Measurements from ENCODE around the gene SAMD1. TPM values are rescaled to one million over a fixed set of nuclear protein-coding genes. Genes with fewer than 3 reads are reported as not detected.

The SAMD1 gene
- total and polyA plus RNA-seq, 9 of the 15 experiments (the other 6 are each of a cell fraction or from before 2014, with no cell fraction given): 2.9 to 96.0 (median 43.5) TPM

- intact Hi-C loops (cut with micrococcal nuclease): no loop called here
- peak; percentile 63 to 75 (median 64) for DNase-seq (ENCODE audit: extremely low read depth in 1 of 4, low spot score in 3 of 4)
- FAIRE-seq: no peak
- peak; percentile 73 for ATAC-seq
- in situ Hi-C loops (cut with MboI): no loop called here
- H3K27me3 ChIP-seq (ENCODE audit: control insufficient read depth in 2 of 2, insufficient read depth in 2 of 2, low read length in 2 of 2): no peaks in the 10 kb centered on the region
- peak within 1 kb of the TSS; percentile 43; the same call in 2 of the 3 replicates for H3K27ac ChIP-seq (ENCODE audit: extremely low read depth, low read depth, low read length)
- no peaks in the 10 kb centered on the region for H4K20me1 ChIP-seq (replicated peaks; ENCODE audit: control insufficient read depth, insufficient read depth, low read length)
- peaks cover 15% of the 10 kb centered on the region for H3K79me2 ChIP-seq (ENCODE audit: control insufficient read depth, insufficient read depth, low read length)
- BruUV-seq (replicated peaks): no TSS peak
- POLR2A ChIA-PET: interaction anchor here (1.1 kb wide), 2 partner anchors 51 to 79 kb away, joined by 3 to 5 read pairs; partner anchors contain the start of genes ASF1B and RFX1
- H3K4me3 ChIP-seq: peak within 1 kb of the TSS; percentile 48
- no peaks in the 10 kb centered on the region for H3K9me3 ChIP-seq (replicated peaks; ENCODE audit: control insufficient read depth, insufficient read depth, low read depth, low read length)
- WGBS (ENCODE audit: insufficient coverage, low coverage, missing lambda C conversion rate): 24% methylated on average over 31 of the region's 54 CpGs
- CTCF ChIA-PET (ENCODE audit: low intra/inter-chr PET ratio): interaction anchor here (0.6 kb wide), 1 partner anchor 222 kb away, joined by 4 read pairs; no protein-coding TSS in a partner anchor
- peak within 1 kb of the TSS; percentile 81 for H3K4me2 ChIP-seq (ENCODE audit: insufficient read depth, low read length)
- H3K4me1 ChIP-seq (replicated peaks in 1 of 2; ENCODE audit: control insufficient read depth in 2 of 2, insufficient read depth in 2 of 2, low read length in 2 of 2): peaks cover 15 to 43% of the 10 kb centered on the region in 2 experiments; a peak in 4 of 5 replicates
- peak within 1 kb of the TSS; percentile 17 to 90 for H3K9ac ChIP-seq (ENCODE audit: insufficient read depth in 1 of 2, low read depth in 2 of 2, low read length in 2 of 2)
- no peaks in the 10 kb centered on the region for H3K9me1 ChIP-seq (ENCODE audit: control insufficient read depth, insufficient read depth, low read length)
- H2AFZ ChIP-seq (ENCODE audit: low read depth, low read length): peak within 1 kb of the TSS; percentile 79
- peaks cover 25% of the 10 kb centered on the region; the same call in 2 of the 3 replicates for H3K36me3 ChIP-seq (ENCODE audit: control insufficient read depth, insufficient read depth, low read length)
- no peak for TF ChIP-seq USF2 (CRISPR knock-in tag; IDR thresholded peaks at IDR 0.05)
- no peak for TF ChIP-seq ADNP (tag; IDR thresholded peaks at IDR 0.05)
- no peak for TF ChIP-seq ZNF3 (CRISPR knock-in tag; IDR thresholded peaks at IDR 0.05)
- TF ChIP-seq PHF8 (IDR thresholded peaks at IDR 0.05; ENCODE audit: borderline replicate concordance, low read length): peak; percentile 29; the same call in 1 of the 2 replicates
- TF ChIP-seq MNT (conservative IDR thresholded peaks at IDR 0.05): peak; percentile 51 to 77
- peak; percentile 78 for TF ChIP-seq HES1 (IDR thresholded peaks at IDR 0.05; ENCODE audit: low read depth)
- no peak for TF ChIP-seq XRCC5 (IDR thresholded peaks at IDR 0.05; ENCODE audit: low read depth, low read length)
- peak; percentile 54 for TF ChIP-seq FIP1L1 (IDR thresholded peaks at IDR 0.05; ENCODE audit: low read depth, low read length, poor library complexity, severe bottlenecking)
- no peak for TF ChIP-seq ZNF217 (CRISPR knock-in tag; IDR thresholded peaks at IDR 0.05)
- peak; percentile 9; the same call in 1 of the 2 replicates for TF ChIP-seq STAG1 (CRISPR knock-in tag; IDR thresholded peaks at IDR 0.05; ENCODE audit: borderline replicate concordance)
- TF ChIP-seq YY1 (IDR thresholded peaks at IDR 0.05; ENCODE audit: borderline replicate concordance in 1 of 3, control insufficient read depth in 1 of 3, extremely low read depth in 1 of 3, insufficient read depth in 3 of 3, insufficient read length in 1 of 3, insufficient replicate concordance in 2 of 3, low read depth in 1 of 3, low read length in 2 of 3): no peak
- no peak for TF ChIP-seq FOSL1 (tag; conservative IDR thresholded peaks at IDR 0.05)
- TF ChIP-seq MAZ (CRISPR knock-in tag; conservative IDR thresholded peaks at IDR 0.05 in 1 of 2, IDR thresholded peaks at IDR 0.05 in 1 of 2): peak; percentile 41 to 67; a peak in 2 of 4 replicates
- TF ChIP-seq ZNF764 (CRISPR knock-in tag; IDR thresholded peaks at IDR 0.05; ENCODE audit: low read depth): no peak
- TF ChIP-seq ZNF766 (CRISPR knock-in tag; conservative IDR thresholded peaks at IDR 0.05): no peak
- no peak for TF ChIP-seq SRSF1 (IDR thresholded peaks at IDR 0.05; ENCODE audit: low read depth, low read length)
- TF ChIP-seq NR2C1 (IDR thresholded peaks at IDR 0.05): no peak
- TF ChIP-seq NR2C1 (tag; IDR thresholded peaks at IDR 0.05): no peak
Measured at GRCh38 chr19:14085309-14085995, 5.1 kb downstream of the SAMD1 start, which contains the start of gene C19orf67. C19orf67 (minus strand) TSS chr19:14085783; CDS start chr19:14085627, 156 bp downstream.
